Hepatocyte (in vitro differentiated cells): ENCODE results near the gene CCDC61. TPM values are rescaled to one million over a fixed set of nuclear protein-coding genes. Genes with fewer than 3 reads are reported as not detected.
A peak's percentile ranks its signal among the peaks of the same experiment; 100 is the strongest.

Experiments
- DNase-seq: peaks from one replicate; pipeline ENCODE4 v3.0.0-alpha.2; 2016; ENCODE audit warnings: low spot score
- H2AFZ ChIP-seq: fragments of 200-600 bp; sonication (generic); 2 replicates; pipeline ENCODE4 v1.6.0; 2016; ENCODE audit warnings: antibody characterized with exemption, mild to moderate bottlenecking
- H3K27ac ChIP-seq: fragments of 200-600 bp; sonication (generic); 2 replicates; pipeline ENCODE4 v1.5.1; 2016; ENCODE audit warnings: mild to moderate bottlenecking
- H3K27me3 ChIP-seq: fragments of 200-600 bp; sonication (generic); 2 replicates; pipeline ENCODE4 v1.6.1; 2016
- H3K36me3 ChIP-seq: fragments of 200-600 bp; sonication (generic); replicated peaks from 2 replicates; pipeline ENCODE4 v1.5.1; 2016; ENCODE audit warnings: low read depth; ENCODE audit not compliant: insufficient read depth
- H3K4me1 ChIP-seq: fragments of 200-600 bp; sonication (generic); 2 replicates; pipeline ENCODE4 v1.5.1; 2016; ENCODE audit warnings: mild to moderate bottlenecking, moderate library complexity; ENCODE audit not compliant: insufficient read depth
- H3K4me2 ChIP-seq: fragments of 200-600 bp; sonication (generic); 2 replicates; pipeline ENCODE4 v1.6.0; 2016
- H3K4me3 ChIP-seq: fragments of 200-600 bp; sonication (generic); 2 replicates; pipeline ENCODE4 v1.5.1; 2016; ENCODE audit warnings: mild to moderate bottlenecking
- H3K79me2 ChIP-seq: fragments of 200-600 bp; sonication (generic); 2 replicates; pipeline ENCODE4 v1.6.0; 2017; ENCODE audit warnings: mild to moderate bottlenecking
- H3K9me2 ChIP-seq: fragments of 200-600 bp; sonication (generic); replicated peaks from 2 replicates; pipeline ENCODE4 v1.6.0; 2017; ENCODE audit warnings: mild to moderate bottlenecking; ENCODE audit not compliant: insufficient read depth
- H3K9me3 ChIP-seq: fragments of 200-600 bp; sonication (generic); 2 replicates; pipeline ENCODE4 v1.5.1; 2016; ENCODE audit warnings: low read depth, mild to moderate bottlenecking
- H4K20me1 ChIP-seq: fragments of 200-600 bp; sonication (generic); 2 replicates; pipeline ENCODE4 v1.6.0; 2016; ENCODE audit warnings: mild to moderate bottlenecking; ENCODE audit not compliant: insufficient read depth, poor library complexity, severe bottlenecking
- EZH2 ChIP-seq: fragments of 200-600 bp; sonication (generic); IDR thresholded peaks from 2 replicates; pipeline ENCODE4 v1.6.1; 2016; ENCODE audit warnings: antibody characterized with exemption, mild to moderate bottlenecking, borderline replicate concordance
- EZH2phosphoT487 ChIP-seq: fragments of 200-600 bp; sonication (generic); IDR thresholded peaks from one replicate; pipeline ENCODE4 v1.6.1; 2018; ENCODE audit warnings: antibody characterized with exemption, mild to moderate bottlenecking, low read depth, moderate library complexity; ENCODE audit not compliant: unreplicated experiment, severe bottlenecking
- WGBS: methylation state at CpG from one replicate; pipeline ENCODE4 v1.1.6; 2016; ENCODE audit warnings: low lambda C conversion rate; ENCODE audit errors: missing lambda C conversion rate; 5-methylcytosine and 5-hydroxymethylcytosine counted together
- polyA plus RNA-seq: library from polyadenylated mRNA; unstranded; fragments of >200 nt; fragmentation: Nextera tagmentation; extraction: Ambion mirVana; gene quantifications from 2 replicates; pipeline ENCODE4 v1.2.1, GENCODE V29; 2016
- total RNA-seq: library from RNA; depleted of rRNA; stranded (reverse); fragments of >200 nt; gene quantifications from 2 replicates; pipeline ENCODE4 v1.2.3, GENCODE V29; 2014
- TF ChIP-seq, protein P1 (sequence below): fragments of 200-600 bp; sonication (generic); IDR thresholded peaks from 2 replicates; pipeline ENCODE4 v1.5.1; 2016; ENCODE audit warnings: antibody characterized with exemption, mild to moderate bottlenecking; ENCODE audit not compliant: poor library complexity

CCDC61 gene
- total and polyA plus RNA-seq, 2 experiments from 2014 or later: 3.6 to 7.3 TPM

DNA sequence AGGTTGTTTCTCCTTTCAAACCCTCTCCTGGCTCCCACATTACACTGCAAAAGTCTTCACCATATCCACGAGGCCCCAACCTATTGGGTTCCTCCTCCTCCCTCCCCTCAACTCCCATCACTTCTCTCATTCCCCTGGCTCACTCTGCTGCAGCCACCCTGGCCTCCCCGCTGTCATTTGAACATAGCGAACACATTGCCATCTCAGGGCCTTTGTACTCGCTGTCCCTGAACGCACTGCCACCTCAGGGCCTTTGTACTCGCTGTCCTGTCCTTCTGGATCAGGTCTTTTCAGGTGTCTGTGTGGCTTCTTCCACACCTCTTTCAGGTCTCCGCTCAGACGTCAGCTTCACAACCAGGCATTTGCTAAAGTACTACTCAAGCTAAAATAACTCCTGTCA is 1.7 kb downstream of the CCDC61 start:
- 84% methylated on average over 8 of the region's 8 CpGs for WGBS
- peaks cover 8% of the 10 kb centered on the region for H3K27me3 ChIP-seq
- no peaks in the 10 kb centered on the region for H3K79me2 ChIP-seq
- no peak overlapping the region for H3K27ac ChIP-seq
- no peaks in the 10 kb centered on the region for H3K9me2 ChIP-seq
- H4K20me1 ChIP-seq: no peaks in the 10 kb centered on the region
- no peak overlapping the region for H2AFZ ChIP-seq
- H3K4me2 ChIP-seq: no peak overlapping the region
- H3K4me3 ChIP-seq: no peak overlapping the region
- no peaks in the 10 kb centered on the region for H3K9me3 ChIP-seq
- no peak for TF ChIP-seq EZH2
- TF ChIP-seq, protein P1, sequence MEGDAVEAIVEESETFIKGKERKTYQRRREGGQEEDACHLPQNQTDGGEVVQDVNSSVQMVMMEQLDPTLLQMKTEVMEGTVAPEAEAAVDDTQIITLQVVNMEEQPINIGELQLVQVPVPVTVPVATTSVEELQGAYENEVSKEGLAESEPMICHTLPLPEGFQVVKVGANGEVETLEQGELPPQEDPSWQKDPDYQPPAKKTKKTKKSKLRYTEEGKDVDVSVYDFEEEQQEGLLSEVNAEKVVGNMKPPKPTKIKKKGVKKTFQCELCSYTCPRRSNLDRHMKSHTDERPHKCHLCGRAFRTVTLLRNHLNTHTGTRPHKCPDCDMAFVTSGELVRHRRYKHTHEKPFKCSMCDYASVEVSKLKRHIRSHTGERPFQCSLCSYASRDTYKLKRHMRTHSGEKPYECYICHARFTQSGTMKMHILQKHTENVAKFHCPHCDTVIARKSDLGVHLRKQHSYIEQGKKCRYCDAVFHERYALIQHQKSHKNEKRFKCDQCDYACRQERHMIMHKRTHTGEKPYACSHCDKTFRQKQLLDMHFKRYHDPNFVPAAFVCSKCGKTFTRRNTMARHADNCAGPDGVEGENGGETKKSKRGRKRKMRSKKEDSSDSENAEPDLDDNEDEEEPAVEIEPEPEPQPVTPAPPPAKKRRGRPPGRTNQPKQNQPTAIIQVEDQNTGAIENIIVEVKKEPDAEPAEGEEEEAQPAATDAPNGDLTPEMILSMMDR: no peak
- no peak for TF ChIP-seq EZH2phosphoT487
- H3K36me3 ChIP-seq: no peaks in the 10 kb centered on the region
- peaks cover 7% of the 10 kb centered on the region for H3K4me1 ChIP-seq
- DNase-seq: no peak

DNA sequence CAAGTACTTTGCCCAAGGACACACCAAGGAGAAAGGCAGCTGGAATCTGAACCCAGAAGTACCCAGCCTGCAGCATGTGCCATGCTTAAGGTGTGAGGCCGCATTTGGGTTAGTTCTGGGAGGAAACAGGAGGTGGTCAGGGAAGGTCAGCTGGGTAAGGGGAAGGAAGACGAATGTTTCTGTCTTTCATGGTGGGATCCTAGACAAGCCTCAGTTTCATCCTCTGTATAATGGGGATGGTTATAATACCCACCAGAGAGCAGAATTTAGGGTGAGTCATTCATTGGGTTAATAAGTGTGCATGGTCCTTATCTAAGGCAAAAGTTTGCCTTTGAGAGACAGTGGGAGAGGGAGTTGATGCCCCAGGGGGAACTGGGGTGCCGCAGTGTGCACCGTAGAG is 3.6 kb downstream of the CCDC61 start:
- Histone ChIP-seq H3K27ac (no peak overlapping the region), H3K79me2 (no peaks in the 10 kb centered on the region), H3K9me3 (no peaks in the 10 kb centered on the region), H4K20me1 (no peaks in the 10 kb centered on the region), H3K4me3 (no peak overlapping the region), H3K4me2 (no peak overlapping the region), H3K9me2 (no peaks in the 10 kb centered on the region), H3K27me3 (peaks cover 8% of the 10 kb centered on the region), H3K4me1 (peaks cover 7% of the 10 kb centered on the region), H3K36me3 (no peaks in the 10 kb centered on the region), H2AFZ (no peak overlapping the region)
- TF ChIP-seq, protein P1: no peak
- 99% methylated on average over 4 of the region's 4 CpGs for WGBS
- DNase-seq: no peak

DNA sequence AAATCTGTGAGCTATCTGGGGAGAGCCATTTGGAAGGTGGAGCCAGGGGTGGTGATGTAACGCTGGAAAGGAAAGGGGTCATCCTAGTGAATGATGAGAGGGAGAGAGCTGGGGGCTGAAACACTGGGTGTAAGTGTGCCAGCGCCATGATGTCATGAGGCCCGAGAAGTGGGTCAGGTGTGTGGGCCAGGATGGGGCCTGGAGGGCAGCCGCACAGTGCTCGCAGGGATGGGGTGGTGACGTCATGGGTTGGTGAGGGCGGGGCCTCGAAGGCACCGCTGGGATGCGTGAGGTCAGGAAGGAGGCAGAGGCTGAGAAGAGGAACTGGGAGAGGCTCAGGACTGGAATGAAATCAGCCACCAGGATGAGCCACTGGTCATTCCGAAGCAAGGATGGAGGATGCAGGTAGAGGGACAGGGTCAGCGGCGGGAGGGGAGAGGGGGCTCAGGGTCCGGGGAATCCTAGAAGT is 4.4 kb downstream of the CCDC61 start:
- H3K4me2 ChIP-seq: peak overlapping the region; percentile 77
- DNase-seq: peak; percentile 57
- H2AFZ ChIP-seq: no peak overlapping the region
- H3K4me1 ChIP-seq: peaks cover 7% of the 10 kb centered on the region
- no peak overlapping the region for H3K4me3 ChIP-seq
- H3K27ac ChIP-seq: no peak overlapping the region
- H4K20me1 ChIP-seq: no peaks in the 10 kb centered on the region
- no peak for TF ChIP-seq EZH2phosphoT487
- no peak for TF ChIP-seq EZH2
- TF ChIP-seq, protein P1: no peak
- H3K79me2 ChIP-seq: no peaks in the 10 kb centered on the region
- 33% methylated on average over 8 of the region's 14 CpGs for WGBS
- no peaks in the 10 kb centered on the region for H3K9me2 ChIP-seq
- no peaks in the 10 kb centered on the region for H3K36me3 ChIP-seq
- peaks cover 8% of the 10 kb centered on the region for H3K27me3 ChIP-seq
- H3K9me3 ChIP-seq: no peaks in the 10 kb centered on the region

DNA sequence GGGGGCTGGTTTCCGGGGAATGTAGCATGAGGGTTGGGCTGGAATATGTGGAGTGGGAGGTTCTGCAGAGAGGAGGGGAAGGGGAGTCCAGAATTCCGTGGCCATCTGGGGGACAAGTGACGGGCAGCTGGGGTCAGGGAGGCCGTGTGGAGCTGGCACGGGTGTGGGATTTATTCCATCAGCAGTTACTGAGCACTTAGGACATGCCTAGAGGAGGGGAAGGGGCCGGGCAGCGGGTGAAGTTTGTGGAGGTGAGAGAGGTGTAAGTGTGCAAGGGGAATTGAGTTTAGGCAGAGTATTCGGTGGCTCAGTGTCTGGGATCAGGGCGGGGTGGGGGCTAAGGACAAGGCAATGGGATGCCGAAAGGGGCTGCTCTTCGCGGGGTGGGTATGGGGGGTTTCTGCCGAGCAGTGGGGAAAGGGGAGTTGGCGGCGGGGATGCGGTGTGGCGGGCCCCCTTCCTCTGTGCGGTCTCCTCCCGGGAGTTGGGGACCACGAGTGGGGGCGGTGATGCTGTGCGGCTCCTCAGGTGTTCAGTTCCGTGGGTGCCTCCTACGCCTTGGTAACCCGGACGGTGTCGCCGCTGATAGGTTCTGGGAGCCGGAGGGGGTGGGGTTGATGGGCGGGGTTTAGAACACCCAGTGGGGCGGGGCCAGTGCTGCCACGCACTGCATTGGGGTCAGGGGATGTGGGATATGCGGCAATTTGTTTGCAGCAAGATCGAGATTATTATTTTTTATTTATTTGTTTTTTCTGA is 5.4 kb downstream of the CCDC61 start:
- no peaks in the 10 kb centered on the region for H3K36me3 ChIP-seq
- H4K20me1 ChIP-seq: no peaks in the 10 kb centered on the region
- DNase-seq: peak; percentile 73
- no peaks in the 10 kb centered on the region for H3K9me2 ChIP-seq
- no peak overlapping the region for H3K4me3 ChIP-seq
- peak overlapping the region; percentile 77 for H3K4me2 ChIP-seq
- TF ChIP-seq EZH2phosphoT487 (no peak), EZH2 (no peak)
- TF ChIP-seq, protein P1: no peak
- H3K4me1 ChIP-seq: peaks cover 7% of the 10 kb centered on the region
- H3K27me3 ChIP-seq: peaks cover 8% of the 10 kb centered on the region
- no peaks in the 10 kb centered on the region for H3K79me2 ChIP-seq
- no peak overlapping the region for H3K27ac ChIP-seq
- no peaks in the 10 kb centered on the region for H3K9me3 ChIP-seq
- WGBS: 8% methylated on average over 19 of the region's 34 CpGs
- H2AFZ ChIP-seq: no peak overlapping the region
